HFF-Myc (cell line): Measurements from ENCODE around the gene ARPC5.

Experiments
- DNase-seq: peaks from one replicate; pipeline ENCODE4 v3.0.0-alpha.2; 2011; ENCODE audit warnings: low read depth; ENCODE audit errors: extremely low read depth
- H3K4me3 ChIP-seq: replicated peaks from 2 replicates; pipeline ENCODE4 v1.5.1; 2011; ENCODE audit warnings: low read depth, mild to moderate bottlenecking, control low read depth, low read length
- TF ChIP-seq, protein P1 (sequence below): IDR thresholded peaks from 2 replicates; pipeline ENCODE4 v1.5.1; 2012; ENCODE audit warnings: mild to moderate bottlenecking, low read depth, low read length, control low read depth; ENCODE audit errors: missing control alignments

Gene ARPC5

DNA sequence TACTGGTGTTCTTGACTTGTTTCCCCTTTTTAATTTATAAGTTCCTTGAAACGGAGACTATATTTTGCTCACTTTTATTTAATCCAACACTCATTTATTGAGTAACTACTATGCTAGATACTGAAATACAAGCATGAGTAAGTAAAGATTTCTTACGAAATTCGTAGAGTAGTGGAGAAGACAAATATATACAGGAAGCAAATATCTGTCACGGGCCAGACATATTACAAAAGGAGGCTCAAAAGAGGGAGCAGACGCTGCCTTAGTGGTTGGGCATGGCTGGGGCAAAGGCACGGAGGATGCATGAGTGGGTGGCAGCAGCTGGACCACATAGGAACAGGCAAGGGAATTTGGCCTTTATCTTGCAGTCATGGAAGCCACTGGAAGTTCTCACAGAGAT, 52.1 kb downstream of the ARPC5 start:
- TF ChIP-seq, protein P1, sequence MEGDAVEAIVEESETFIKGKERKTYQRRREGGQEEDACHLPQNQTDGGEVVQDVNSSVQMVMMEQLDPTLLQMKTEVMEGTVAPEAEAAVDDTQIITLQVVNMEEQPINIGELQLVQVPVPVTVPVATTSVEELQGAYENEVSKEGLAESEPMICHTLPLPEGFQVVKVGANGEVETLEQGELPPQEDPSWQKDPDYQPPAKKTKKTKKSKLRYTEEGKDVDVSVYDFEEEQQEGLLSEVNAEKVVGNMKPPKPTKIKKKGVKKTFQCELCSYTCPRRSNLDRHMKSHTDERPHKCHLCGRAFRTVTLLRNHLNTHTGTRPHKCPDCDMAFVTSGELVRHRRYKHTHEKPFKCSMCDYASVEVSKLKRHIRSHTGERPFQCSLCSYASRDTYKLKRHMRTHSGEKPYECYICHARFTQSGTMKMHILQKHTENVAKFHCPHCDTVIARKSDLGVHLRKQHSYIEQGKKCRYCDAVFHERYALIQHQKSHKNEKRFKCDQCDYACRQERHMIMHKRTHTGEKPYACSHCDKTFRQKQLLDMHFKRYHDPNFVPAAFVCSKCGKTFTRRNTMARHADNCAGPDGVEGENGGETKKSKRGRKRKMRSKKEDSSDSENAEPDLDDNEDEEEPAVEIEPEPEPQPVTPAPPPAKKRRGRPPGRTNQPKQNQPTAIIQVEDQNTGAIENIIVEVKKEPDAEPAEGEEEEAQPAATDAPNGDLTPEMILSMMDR, result no peak
- no peak overlapping the region for H3K4me3 ChIP-seq

GRCh38 chr1:183582021-183582713, 53.4 kb downstream of the ARPC5 start:
- TF ChIP-seq, protein P1, result no peak

More for the DNA sequence above, 52.1 kb downstream of the ARPC5 start:
- DNase-seq, result no peak

GRCh38 chr1:183580281-183580682, 55.3 kb downstream of the ARPC5 start:
- DNase-seq, result no peak
- TF ChIP-seq, protein P1, result peak; percentile 20
- H3K4me3 ChIP-seq, result no peak overlapping the region

More at GRCh38 chr1:183582021-183582713, 53.4 kb downstream of the ARPC5 start:
- H3K4me3 ChIP-seq, result no peak overlapping the region
- DNase-seq, result no peak

DNA sequence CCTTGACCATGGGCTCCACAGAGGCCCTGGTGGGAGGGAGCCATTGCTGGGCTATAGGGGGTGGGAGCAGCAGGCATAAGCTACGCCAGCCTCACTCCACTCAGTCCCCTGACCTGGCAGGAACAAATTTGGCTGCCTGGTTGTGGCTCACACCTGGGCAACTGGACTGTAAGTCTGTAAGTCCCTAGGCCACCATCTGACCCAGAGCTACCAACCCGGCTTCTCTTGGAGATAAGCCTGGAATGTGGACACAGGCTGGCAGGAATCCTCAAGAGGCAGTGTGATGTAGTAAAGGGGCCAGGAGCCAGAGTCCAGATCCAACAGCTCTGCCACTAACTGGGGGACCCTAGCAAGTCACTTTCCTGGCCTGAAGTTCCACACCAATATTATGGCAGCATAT, 56.7 kb downstream of the ARPC5 start:
- no peak for DNase-seq
- H3K4me3 ChIP-seq, result no peak overlapping the region
- TF ChIP-seq, protein P1, result no peak

DNA sequence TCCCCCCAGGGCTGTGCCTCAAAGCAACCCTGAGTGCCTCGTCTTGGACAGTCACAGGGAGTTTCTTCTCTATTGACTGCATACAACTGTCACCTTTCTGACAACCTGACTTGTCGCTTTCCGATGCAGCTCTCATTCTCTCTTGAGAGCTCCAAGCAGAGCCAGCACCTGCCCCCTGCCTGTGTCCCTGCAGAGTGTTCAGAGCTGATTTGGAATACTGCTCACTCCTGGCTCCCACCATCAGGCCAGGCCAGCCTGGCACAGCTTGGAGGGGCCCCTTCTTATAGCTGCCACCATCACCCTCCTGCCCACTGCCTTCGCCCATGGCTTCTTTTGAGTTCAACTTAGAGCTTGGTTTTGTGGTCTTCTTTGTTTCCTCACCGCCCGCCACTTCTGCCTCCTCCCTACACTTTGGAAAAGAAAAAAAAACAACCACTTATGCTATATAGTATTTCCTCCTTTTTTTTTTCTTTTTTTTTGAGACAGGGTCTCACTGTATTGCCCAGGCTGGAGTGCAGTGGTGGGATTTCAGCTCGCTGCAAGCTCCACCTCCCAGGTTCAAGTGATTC, 57.6 kb downstream of the ARPC5 start:
- TF ChIP-seq, protein P1, result no peak
- no peak overlapping the region for H3K4me3 ChIP-seq
- no peak for DNase-seq

DNA sequence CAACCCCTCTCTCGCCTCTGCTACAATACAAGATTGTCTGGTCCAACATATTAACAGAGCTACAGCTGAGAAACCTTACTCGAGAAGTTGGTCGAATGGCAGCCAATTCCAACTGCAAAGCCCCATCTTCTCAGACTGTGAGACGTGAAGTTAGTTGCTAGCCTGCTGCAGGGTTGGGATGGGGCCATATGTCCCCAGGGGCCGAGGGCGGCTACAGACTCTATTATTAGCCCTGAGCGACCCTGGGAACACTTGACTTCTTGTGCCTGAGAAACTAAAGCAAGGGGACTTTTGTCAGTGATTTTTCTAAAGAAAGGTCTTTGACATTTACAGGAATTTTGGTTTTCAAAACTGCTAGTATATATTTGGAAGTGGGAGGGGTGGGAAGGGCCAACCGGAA, 59.0 kb downstream of the ARPC5 start:
- DNase-seq, result no peak
- TF ChIP-seq, protein P1, result no peak

More for the DNA sequence above, 59.0 kb downstream of the ARPC5 start:
- no peak overlapping the region for H3K4me3 ChIP-seq
